Stimulated activated CD8-positive, alpha-beta memory T cell treated with anti-CD3 and anti-CD28 coated beads, Interleukin-12 subunit alpha, Interleukin-12 subunit beta, amount 100 ng/mL, for 1 hour (primary cell): ENCODE measurements around the gene KLF17.

Experiments used
- DNase-seq: peaks from one replicate; pipeline ENCODE4 v3.0.0-alpha.2; 2020; ENCODE audit warnings: low read depth

The KLF17 gene

GRCh38 chr1:44118682-44119081 lies at the start of gene KLF17:
TSS of gene KLF17 (plus strand) at chr1:44118821. CDS start at chr1:44118908, 87 bp downstream.
- no peak for DNase-seq

- DNase-seq, result no peak
These were observed 47.2 kb upstream of the KLF17 start for GRCh38 chr1:44071461-44071860.

DNA sequence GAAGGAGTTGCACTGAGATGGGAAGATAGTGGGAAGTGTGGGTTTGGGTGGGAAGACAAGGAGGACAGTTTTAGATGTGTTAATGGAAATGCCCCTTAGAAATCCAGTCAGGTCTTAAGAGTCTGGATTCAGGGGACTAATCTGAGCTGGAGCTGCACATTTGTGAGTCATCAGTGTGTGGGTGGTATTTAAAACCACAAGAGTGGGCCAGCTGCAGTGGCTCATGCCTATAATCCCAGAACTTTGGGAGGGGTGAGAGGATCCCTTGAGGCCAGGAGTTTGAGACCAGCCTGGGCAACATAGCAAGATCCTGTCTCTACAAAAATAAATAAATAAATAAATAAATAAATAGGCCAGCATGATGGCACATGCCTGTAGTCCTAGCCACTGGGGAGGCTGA lies 46.4 kb upstream of the KLF17 start:
- DNase-seq, result no peak

GRCh38 chr1:44072821-44073220 lies 45.8 kb upstream of the KLF17 start:
- DNase-seq, result no peak

DNA sequence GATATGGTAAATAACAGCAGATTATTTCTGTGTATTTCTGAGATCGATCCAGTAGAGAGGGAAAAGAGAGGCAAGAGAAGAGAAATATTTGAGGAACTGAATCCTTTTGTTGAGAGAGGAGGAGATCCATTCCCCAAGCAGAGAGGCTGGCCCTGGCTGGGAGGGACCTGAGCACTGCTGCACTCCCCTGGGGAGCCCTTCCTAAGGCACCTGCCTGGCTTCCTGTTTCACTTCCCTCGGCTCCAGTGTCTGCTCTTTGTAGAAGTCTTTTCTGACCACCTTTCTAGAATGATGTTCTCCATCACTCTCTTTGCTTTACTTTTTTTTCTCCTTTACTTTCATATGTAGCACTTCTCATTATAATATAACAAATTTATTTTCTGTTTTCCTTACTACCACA lies 45.1 kb upstream of the KLF17 start:
- DNase-seq, result no peak

- no peak for DNase-seq
These were observed 44.2 kb upstream of the KLF17 start for GRCh38 chr1:44074415-44074814.

DNA sequence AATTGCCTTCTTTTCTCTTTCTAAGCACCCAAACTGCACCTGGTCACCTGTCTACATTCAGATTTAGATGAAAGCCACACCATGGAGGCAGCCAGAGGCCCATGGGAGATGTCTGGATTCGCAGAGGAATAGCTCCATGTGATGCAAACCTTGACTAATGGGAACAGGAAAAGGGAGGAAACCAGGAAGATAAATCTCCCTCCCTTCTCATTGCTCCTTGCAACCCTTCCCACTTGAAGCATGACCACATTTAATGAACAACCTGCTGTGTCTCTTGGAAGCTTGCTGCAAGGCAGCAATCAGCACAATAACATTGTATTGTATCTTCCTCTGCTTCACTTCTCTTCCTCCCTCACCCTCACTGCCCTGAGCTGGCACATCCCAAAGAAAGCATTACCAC lies 42.6 kb upstream of the KLF17 start:
- DNase-seq, result no peak

GRCh38 chr1:44077421-44077820 lies 41.2 kb upstream of the KLF17 start:
- DNase-seq, result no peak

DNA sequence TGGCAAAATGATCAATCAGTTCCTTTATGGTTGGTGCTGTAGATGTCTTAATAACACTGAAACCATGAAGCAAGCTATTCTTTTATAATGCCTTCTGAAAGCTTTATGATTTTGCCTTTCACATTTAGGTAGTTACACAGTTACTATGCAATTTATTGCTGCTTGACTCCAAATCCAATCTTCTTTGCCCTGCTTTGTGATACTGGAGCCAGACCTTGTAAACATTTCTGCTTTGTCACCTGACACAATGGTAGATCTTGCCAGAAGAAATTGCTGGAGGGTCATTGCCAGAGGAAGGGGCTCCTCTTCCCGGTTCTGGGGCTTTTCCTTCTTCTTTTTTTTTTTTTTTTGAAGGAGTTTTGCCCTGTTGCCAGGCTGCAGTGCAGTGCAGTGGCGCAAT lies 40.5 kb upstream of the KLF17 start:
- DNase-seq, result no peak

DNA sequence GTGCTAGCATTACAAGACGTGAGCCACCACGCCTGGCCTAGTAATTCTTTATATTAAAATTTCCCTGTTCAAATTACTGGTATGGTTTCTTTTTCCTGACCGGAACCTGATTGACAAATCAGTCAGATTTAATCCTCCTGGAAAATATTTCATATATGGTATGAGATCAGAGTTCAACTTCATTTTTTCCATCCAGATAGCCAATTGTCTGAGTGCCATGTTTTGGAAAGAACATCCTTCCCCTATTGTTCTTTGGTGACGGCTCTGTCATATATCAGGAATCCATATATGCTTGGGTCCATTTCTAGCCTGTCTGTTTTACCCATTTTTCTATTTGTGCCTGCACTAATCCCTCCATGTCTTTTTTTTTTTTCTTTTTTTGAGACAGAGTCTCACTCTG lies 39.1 kb upstream of the KLF17 start:
- DNase-seq, result no peak

DNA sequence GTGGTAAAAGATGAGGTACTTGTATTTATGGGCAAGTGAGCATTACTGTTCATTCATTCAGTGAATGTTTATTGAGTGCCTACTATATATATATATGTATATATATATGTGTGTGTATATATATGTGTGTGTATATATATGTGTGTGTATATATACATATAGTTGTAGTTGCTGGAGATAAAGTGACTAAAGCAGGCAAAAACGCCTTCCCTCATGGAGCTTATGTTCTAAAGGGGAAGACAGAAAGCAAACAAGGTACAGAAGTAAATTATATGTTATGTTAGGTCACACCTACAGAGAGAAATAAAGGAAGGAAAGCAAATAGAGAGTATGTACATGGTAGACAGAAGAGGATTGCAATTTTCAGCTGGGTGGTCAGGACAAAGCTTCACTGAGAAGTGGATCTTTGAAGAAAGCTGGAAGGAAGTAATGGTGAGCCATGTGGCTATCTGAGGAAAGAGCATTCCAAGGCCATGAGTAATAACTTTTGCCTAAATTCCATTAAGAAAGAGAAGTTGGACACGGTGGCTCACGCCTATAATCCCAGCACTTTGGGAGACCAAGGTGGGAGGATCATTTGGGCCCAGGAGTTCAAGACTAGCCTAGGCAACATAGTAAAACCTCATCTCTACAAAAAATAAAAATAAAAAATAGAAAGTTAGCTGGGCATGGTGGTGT lies 33.5 kb upstream of the KLF17 start:
- DNase-seq, result no peak

GRCh38 chr1:44086692-44087474 lies 31.7 kb upstream of the KLF17 start:
- no peak for DNase-seq

- no peak for DNase-seq
These were observed 29.1 kb upstream of the KLF17 start for GRCh38 chr1:44089371-44090048.

DNA sequence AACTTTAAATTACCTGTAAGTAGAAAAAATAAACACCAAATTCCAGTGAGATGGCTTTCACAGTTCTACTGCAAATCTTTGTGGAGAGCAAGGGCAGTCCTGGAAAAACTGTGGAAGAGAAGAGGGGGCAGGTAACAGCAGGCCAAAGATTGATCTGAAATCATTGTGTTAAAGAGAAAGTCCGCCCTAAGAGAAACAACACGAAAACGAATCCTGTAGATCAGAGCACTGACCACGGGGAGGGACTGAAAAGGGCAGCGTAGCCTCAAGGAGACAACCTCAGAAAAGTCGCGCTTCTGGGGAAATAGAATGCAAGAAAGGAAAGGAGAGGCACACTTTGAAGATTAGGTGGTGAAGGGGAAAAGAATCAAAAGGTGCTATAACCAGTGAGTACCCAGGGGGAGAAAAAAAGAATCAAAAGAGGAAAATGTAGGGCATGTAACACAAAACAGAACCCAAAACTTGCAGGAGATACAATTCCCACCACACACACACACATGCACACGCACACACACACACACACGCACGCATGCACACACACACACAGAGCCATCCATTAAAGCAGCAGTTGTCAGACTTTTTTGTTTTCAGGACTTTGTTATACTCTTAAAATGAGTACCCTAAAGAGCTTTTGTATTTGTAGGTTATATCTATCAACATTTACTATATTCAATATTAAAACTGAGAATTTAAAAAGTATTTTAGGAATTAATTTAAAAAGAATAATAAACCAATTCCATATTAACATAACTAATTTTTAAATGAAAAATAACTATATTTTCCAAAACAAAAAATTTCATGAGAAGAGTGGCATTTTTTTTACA lies 28.0 kb upstream of the KLF17 start:
- no peak for DNase-seq

- no peak for DNase-seq
These were observed 24.6 kb upstream of the KLF17 start for GRCh38 chr1:44094047-44094446.

DNA sequence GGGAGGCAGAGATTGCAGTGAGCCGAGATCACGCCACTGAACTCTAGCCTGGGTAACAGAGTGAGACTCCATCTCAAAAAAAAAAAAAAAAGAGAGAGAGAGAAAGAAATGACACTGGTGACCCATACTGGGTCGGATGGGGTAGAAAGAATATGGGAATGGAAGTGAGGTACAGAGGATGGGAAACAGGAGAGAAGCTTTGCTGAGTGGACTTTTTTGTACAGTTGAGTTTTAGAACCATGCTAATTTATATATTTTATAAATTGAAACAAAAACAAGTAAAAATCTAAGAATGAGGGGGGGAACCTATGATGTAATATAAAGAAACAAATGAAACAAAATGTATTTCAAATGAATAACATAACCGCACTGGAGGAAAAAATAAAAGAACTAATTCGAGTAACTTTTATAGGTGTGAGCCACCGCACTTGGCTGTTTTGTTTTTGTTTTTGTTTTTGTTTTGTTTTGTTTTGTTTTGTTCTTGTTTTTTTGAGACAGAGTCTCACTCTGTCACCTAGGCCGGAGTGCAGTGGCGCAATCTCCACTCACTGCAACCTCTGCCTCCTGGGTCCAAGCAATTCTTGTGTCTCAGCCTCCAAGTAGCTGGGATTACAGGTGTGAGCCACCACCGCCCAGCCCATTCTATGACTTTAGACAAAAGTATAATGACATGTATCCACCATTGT lies 18.3 kb upstream of the KLF17 start:
- DNase-seq, result no peak

GRCh38 chr1:44101328-44101727 lies 17.3 kb upstream of the KLF17 start:
- no peak for DNase-seq

DNA sequence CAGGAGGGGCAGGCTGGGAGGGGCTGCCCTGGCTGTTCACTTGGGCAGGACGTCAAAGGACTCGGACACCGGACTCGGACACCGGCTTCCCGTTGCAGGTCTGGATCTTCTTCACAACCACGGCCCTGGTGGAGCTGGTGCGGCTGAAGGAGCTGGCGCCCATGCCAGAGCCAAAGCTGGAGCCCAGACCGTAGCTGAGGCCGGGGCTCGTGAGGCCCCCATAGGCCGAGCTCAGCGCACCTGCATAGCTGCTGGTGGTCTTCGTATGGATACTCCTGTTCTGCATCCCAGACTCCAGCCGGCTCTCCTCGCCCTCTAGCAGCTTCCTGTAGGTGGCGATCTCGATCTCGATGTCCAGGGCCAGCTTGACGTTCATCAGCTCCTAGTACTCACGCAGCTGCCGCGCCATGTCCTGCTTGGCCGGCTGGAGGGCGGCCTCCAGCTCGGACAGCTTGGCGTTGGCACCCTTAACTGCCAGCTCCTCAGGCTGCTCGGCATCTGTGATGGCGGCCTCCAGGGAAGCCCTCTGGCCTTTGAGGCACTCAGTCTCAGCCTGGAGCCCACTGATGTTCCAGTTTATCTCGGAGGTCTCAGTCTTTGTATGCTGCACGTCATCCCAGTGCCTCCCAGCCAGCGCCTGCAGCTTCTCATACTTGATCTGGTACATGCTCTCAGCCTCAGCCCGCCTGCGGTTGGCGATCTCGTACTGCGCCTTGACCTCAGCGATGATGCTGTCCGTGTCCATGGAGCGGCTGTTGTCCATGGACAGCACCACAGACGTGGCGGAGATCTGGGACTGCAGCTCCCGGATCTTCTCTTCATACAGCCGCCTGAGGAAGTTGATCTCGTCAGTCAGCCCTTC lies 15.1 kb upstream of the KLF17 start:
- DNase-seq, result no peak

DNA sequence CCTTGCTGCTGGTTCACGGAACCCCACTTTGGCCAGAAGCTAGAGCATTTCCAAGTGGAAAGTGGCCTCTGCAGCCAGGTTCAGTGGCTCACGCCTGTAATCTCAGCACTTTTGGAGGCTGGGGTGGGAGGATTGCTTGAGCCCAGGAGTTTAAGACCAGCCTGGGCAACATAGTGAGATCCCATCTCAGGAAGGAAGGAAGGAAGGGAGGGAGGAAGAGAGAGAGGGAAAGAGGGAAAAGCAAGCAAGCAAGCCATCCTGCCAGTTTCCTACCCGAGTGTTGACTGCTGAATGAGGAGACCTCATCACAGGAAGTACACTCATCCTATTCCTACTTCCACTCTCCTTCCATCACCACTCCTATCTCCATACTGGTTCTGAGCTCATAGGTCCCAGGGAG lies 12.8 kb upstream of the KLF17 start:
- no peak for DNase-seq

DNA sequence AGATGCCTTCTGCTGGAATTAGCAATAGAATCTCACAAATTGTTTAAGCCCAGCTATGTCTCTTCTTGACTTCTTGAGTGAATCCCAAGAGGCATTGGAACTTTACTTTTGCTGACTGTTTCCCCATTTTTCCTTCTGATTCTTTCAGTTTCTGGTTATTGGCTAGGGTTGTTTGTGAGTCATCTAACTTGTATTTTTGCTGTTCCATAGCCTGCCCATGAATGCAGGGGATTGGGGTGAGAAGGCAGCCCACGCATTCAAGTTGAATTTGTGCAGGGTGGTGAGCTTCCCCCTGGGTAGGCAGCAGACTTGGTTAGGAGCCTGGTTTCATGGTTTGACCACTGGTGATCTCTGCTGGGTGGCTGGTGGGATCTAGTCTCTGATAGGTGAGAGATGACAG lies 10.4 kb upstream of the KLF17 start:
- no peak for DNase-seq

DNA sequence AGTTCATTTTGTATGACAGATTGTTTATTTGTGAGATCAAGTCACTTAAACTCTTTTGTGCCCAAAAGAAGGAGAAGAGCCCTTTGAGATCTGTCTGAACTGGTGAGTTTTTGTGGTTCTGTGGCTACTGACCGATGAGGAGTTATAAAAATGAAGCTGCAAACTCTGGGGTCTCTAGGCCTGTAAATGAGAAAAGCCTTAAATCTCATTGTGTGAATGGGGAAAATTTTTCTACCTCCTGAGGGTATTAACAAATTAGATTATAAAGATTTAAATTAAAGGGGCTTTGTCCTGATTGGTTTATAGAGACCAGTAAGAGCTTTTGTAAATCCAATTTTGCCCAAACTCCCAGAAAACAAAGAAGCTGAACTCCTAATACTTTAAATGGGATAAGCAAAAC lies 9.7 kb upstream of the KLF17 start:
- DNase-seq, result no peak
